Stomach smooth muscle (tissue), 2 donors: Measurements from ENCODE around the gene SLC5A8.

Experiments used
- H3K27ac ChIP-seq: one replicate; pipeline ENCODE4 v1.7.0; 2013; ENCODE audit warnings: mild to moderate bottlenecking, low read length, inconsistent platforms
- H3K27me3 ChIP-seq, 2 donors: one replicate each; pipeline ENCODE4 v1.7.0; 2013; ENCODE audit warnings: low read length in 2 of 2; ENCODE audit not compliant: insufficient read depth in 2 of 2, control insufficient read depth in 1 of 2
- H3K36me3 ChIP-seq, 2 donors: one replicate each; pipeline ENCODE4 v1.7.0; 2013; ENCODE audit warnings: low read length in 2 of 2; ENCODE audit not compliant: control insufficient read depth in 2 of 2, insufficient read depth in 2 of 2
- H3K4me1 ChIP-seq: one replicate; pipeline ENCODE4 v1.7.0; 2013; ENCODE audit warnings: low read length; ENCODE audit not compliant: control insufficient read depth, insufficient read depth
- H3K4me3 ChIP-seq, 2 donors: one replicate each; pipeline ENCODE4 v1.7.0; 2013; ENCODE audit warnings: low read length in 2 of 2
- H3K9ac ChIP-seq, 2 donors: one replicate each; pipeline ENCODE4 v1.7.0; 2013; ENCODE audit warnings: low read length in 2 of 2, mild to moderate bottlenecking in 1 of 2
- H3K9me3 ChIP-seq, 2 donors: one replicate each; pipeline ENCODE4 v1.7.0; 2013; ENCODE audit warnings: low read length in 2 of 2; ENCODE audit not compliant: control insufficient read depth in 2 of 2
- donor health status: healthy.
- donor health status: Pancreatic carcinoma.

The SLC5A8 gene

DNA sequence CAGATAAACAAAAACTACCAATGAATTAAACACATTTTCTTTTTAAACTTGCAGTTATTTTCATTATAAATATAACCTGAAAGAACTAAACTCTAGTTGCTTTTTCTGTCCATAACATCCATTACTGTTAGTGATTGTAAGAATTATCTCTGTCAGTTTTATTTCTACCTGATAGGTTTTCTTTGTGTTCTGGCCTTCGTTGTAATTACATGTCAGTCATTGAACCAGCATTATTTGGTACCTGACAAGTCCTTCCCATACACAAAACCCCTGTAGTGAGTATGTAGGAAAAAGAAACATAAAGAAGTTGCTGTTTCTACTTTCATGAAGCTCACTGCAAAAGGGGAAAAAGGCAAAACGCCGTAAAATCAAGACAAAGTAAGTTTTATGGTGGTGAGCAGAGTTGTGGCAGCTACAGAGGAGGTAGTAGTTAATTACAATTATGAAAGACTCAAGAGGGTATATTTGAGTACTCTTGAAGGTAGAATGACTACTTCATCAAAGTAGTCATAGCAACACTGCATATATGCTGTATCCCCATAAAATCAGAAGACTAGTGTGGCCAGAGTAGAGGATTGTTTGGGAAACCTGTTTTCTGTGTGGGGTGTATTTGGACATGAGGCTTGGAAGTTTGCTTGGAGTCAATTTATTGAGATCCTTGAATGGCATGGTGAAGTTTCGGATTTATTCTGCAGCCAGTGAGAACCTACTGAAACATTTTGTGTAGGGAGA is 102.8 kb downstream of the SLC5A8 start:
- Histone ChIP-seq H3K4me3 (no peak overlapping the region), H3K36me3 (no peaks in the 10 kb centered on the region), H3K9me3 (peaks cover 0 to 5% of the 10 kb centered on the region in 2 donors)

More for the DNA sequence above, 102.8 kb downstream of the SLC5A8 start:
- no peaks in the 10 kb centered on the region for H3K4me1 ChIP-seq
- H3K27ac ChIP-seq = no peak overlapping the region
- H3K27me3 ChIP-seq = no peaks in the 10 kb centered on the region
- no peak overlapping the region for H3K9ac ChIP-seq
